Astrocyte (in vitro differentiated cells and primary cell): Measurements from ENCODE around the gene PLEKHG3. TPM values are rescaled to one million over a fixed set of nuclear protein-coding genes. Genes with fewer than 3 reads are reported as not detected.

Source experiments
- DNase-seq: peaks from one replicate; pipeline ENCODE4 v3.0.0-alpha.2; 2010; ENCODE audit warnings: low read depth
- FAIRE-seq: peaks from 2 replicates; lab custom pipeline; 2011; peaks lifted over from hg19 to GRCh38; lab: Jason Lieb, UNC
- H2AFZ ChIP-seq: 2 replicates; pipeline ENCODE4 v1.6.0; 2012; ENCODE audit warnings: low read depth, low read length, inconsistent platforms
- H3K27ac ChIP-seq: 2 replicates; pipeline ENCODE4 v1.5.1; 2011; ENCODE audit warnings: low read depth, low read length, inconsistent platforms
- H3K27me3 ChIP-seq: 2 replicates; pipeline ENCODE4 v1.6.0; 2011; ENCODE audit warnings: low read length, inconsistent platforms; ENCODE audit not compliant: insufficient read depth
- H3K36me3 ChIP-seq: 2 replicates; pipeline ENCODE4 v1.5.1; 2011; ENCODE audit warnings: low read length, inconsistent platforms; ENCODE audit not compliant: insufficient read depth
- H3K4me1 ChIP-seq: 2 replicates; pipeline ENCODE4 v1.5.1; 2011; ENCODE audit warnings: low read length, inconsistent platforms; ENCODE audit not compliant: insufficient read depth
- H3K4me2 ChIP-seq: 2 replicates; pipeline ENCODE4 v1.6.0; 2012; ENCODE audit warnings: low read length, inconsistent platforms
- H3K4me3 ChIP-seq: 2 replicates; pipeline ENCODE4 v1.5.1; 2011; ENCODE audit warnings: low read depth, mild to moderate bottlenecking, low read length, inconsistent platforms; ENCODE audit not compliant: insufficient read depth
- H3K79me2 ChIP-seq: 2 replicates; pipeline ENCODE4 v1.6.0; 2012; ENCODE audit warnings: mild to moderate bottlenecking, low read length, inconsistent platforms; ENCODE audit not compliant: insufficient read depth
- H3K9ac ChIP-seq: 2 replicates; pipeline ENCODE4 v1.6.0; 2012; ENCODE audit warnings: mild to moderate bottlenecking, low read length, inconsistent platforms
- H3K9me3 ChIP-seq: 2 replicates; pipeline ENCODE4 v1.5.1; 2012; ENCODE audit warnings: low read depth, mild to moderate bottlenecking, low read length, inconsistent platforms; ENCODE audit not compliant: insufficient read depth
- H4K20me1 ChIP-seq: 2 replicates; pipeline ENCODE4 v1.6.0; 2012; ENCODE audit warnings: low read length, inconsistent platforms; ENCODE audit not compliant: insufficient read depth
- H3K27ac Mint-ChIP-seq: one replicate; pipeline ENCODE4 v1.8.0; 2021; ENCODE audit warnings: mild to moderate bottlenecking, mixed read lengths; ENCODE audit not compliant: unreplicated experiment
- H3K27me3 Mint-ChIP-seq: one replicate; pipeline ENCODE4 v1.8.0; 2021; ENCODE audit warnings: low read depth, mixed read lengths; ENCODE audit not compliant: unreplicated experiment
- H3K36me3 Mint-ChIP-seq: one replicate; pipeline ENCODE4 v1.8.0; 2021; ENCODE audit warnings: low read depth, mixed read lengths; ENCODE audit not compliant: unreplicated experiment
- H3K4me1 Mint-ChIP-seq: one replicate; pipeline ENCODE4 v1.8.0; 2021; ENCODE audit warnings: low read depth, mixed read lengths; ENCODE audit not compliant: unreplicated experiment
- H3K4me3 Mint-ChIP-seq: one replicate; pipeline ENCODE4 v1.8.0; 2021; ENCODE audit warnings: mild to moderate bottlenecking, moderate library complexity, mixed read lengths; ENCODE audit not compliant: unreplicated experiment
- H3K9me3 Mint-ChIP-seq: one replicate; pipeline ENCODE4 v1.8.0; 2021; ENCODE audit warnings: mild to moderate bottlenecking, mixed read lengths; ENCODE audit not compliant: unreplicated experiment
- CTCF ChIP-seq: IDR thresholded peaks from 2 replicates; pipeline ENCODE4 v1.5.1; 2011; ENCODE audit warnings: low read depth, mild to moderate bottlenecking, inconsistent platforms, low read length, moderate library complexity; ENCODE audit not compliant: insufficient read depth
- EZH2 ChIP-seq: IDR thresholded peaks from 2 replicates; pipeline ENCODE4 v1.6.1; 2012; ENCODE audit warnings: mild to moderate bottlenecking, low read length, inconsistent platforms; ENCODE audit not compliant: insufficient read depth
- total RNA-seq: library from RNA; stranded (reverse); gene quantifications from 2 replicates; pipeline ENCODE4 v1.2.1, GENCODE V29; 2021

Gene PLEKHG3
- total RNA-seq, 1 donor from 2014 or later, result 98.6 TPM

GRCh38 chr14:64700894-64701293, 3.3 kb upstream of the PLEKHG3 start:
- H3K27me3 Mint-ChIP-seq, result no peaks in the 10 kb centered on the region
- Histone ChIP-seq H3K4me3 (no peak overlapping the region), H3K9me3 (no peaks in the 10 kb centered on the region), H3K4me1 (peaks cover 14% of the 10 kb centered on the region), H2AFZ (no peak overlapping the region), H3K9ac (no peak overlapping the region), H4K20me1 (peaks cover 7% of the 10 kb centered on the region), H3K27me3 (peaks cover 16% of the 10 kb centered on the region), H3K27ac (no peak overlapping the region), H3K4me2 (no peak overlapping the region), H3K79me2 (peaks cover 20% of the 10 kb centered on the region), H3K36me3 (no peaks in the 10 kb centered on the region)
- H3K9me3 Mint-ChIP-seq, result no peaks in the 10 kb centered on the region
- peaks cover 24% of the 10 kb centered on the region for H3K4me1 Mint-ChIP-seq
- DNase-seq (no peak), FAIRE-seq (no peak)
- H3K4me3 Mint-ChIP-seq, result no peak overlapping the region
- H3K36me3 Mint-ChIP-seq, result peaks cover 1% of the 10 kb centered on the region
- no peak overlapping the region for H3K27ac Mint-ChIP-seq
- TF ChIP-seq CTCF, result no peak
- TF ChIP-seq EZH2, result no peak

GRCh38 chr14:64701660-64702059, 2.6 kb upstream of the PLEKHG3 start:
- FAIRE-seq (no peak), DNase-seq (no peak)
- TF ChIP-seq EZH2, result no peak
- TF ChIP-seq CTCF, result no peak
- peaks cover 29% of the 10 kb centered on the region for H3K4me1 Mint-ChIP-seq
- H3K36me3 Mint-ChIP-seq, result peaks cover 1% of the 10 kb centered on the region
- Histone ChIP-seq H3K9me3 (no peaks in the 10 kb centered on the region), H3K27me3 (peaks cover 16% of the 10 kb centered on the region), H3K4me1 (peaks cover 22% of the 10 kb centered on the region), H3K27ac (no peak overlapping the region), H3K36me3 (no peaks in the 10 kb centered on the region), H3K4me3 (no peak overlapping the region), H2AFZ (no peak overlapping the region), H3K9ac (no peak overlapping the region), H3K4me2 (no peak overlapping the region), H3K79me2 (peaks cover 28% of the 10 kb centered on the region), H4K20me1 (peaks cover 15% of the 10 kb centered on the region)
- no peak overlapping the region for H3K4me3 Mint-ChIP-seq
- H3K27me3 Mint-ChIP-seq, result no peaks in the 10 kb centered on the region
- no peaks in the 10 kb centered on the region for H3K9me3 Mint-ChIP-seq
- peak overlapping the region; percentile 26 for H3K27ac Mint-ChIP-seq

- Histone ChIP-seq H3K79me2 (peaks cover 37% of the 10 kb centered on the region), H3K9me3 (no peaks in the 10 kb centered on the region), H2AFZ (no peak overlapping the region), H3K9ac (no peak overlapping the region), H3K27me3 (peaks cover 16% of the 10 kb centered on the region), H3K4me3 (no peak overlapping the region), H3K36me3 (no peaks in the 10 kb centered on the region), H3K4me1 (peaks cover 33% of the 10 kb centered on the region), H3K27ac (no peak overlapping the region), H4K20me1 (peaks cover 17% of the 10 kb centered on the region), H3K4me2 (no peak overlapping the region)
- Mint-ChIP-seq H3K27me3 (no peaks in the 10 kb centered on the region), H3K27ac (peak overlapping the region; percentile 88), H3K4me3 (peak overlapping the region; percentile 89), H3K4me1 (peaks cover 38% of the 10 kb centered on the region), H3K36me3 (peaks cover 1% of the 10 kb centered on the region), H3K9me3 (no peaks in the 10 kb centered on the region)
- no peak for FAIRE-seq
- DNase-seq, result no peak
- TF ChIP-seq CTCF, result no peak
- no peak for TF ChIP-seq EZH2
Observed at GRCh38 chr14:64702493-64703394, 1.5 kb upstream of the PLEKHG3 start.
